ENCODE data around the gene GNRHR.

DNA sequence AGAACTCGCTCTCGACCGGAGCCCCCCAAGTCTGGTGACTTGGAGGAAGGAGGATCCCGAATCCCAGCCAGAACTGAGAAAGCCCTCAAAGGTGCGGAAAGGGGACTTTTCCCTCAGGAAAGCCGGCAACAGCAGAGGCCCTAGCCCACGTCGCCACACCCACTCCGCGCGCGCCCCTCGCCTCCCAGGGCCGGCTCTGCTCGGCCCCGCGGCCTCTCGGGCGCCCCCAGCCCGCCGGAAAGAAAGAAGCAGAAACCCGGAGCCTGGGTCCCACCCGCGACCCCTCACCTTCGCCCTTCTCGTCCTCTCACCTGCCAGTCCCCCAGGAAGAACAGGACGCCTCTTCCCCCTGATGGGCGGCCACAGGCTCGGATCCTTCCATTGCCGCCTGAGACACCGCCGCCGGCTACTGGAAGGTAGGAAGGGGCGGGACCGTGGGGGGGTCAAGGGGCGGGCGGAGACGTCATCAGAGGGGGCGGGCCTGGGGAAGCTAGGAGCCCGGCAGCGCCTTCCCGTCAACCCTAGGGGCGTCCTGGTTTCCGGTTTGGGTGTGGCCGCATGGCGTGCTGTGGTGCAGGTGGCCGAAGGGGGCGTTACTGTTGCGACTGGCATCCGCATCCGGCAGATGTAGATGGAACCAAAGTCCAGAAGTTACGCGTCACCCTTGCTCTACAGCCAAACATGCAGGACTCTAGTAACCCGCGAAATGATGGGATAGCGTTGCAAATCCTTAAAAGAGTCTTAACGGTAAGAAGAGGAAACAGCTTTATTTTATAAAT is 53.3 kb downstream of the GNRHR start, which contains the start of gene UBA6:
- TF ChIP-seq EZH2 (IDR thresholded peaks at IDR 0.05) (no peak), FOXP2 (optimal IDR thresholded peaks at IDR 0.05; ENCODE audit: control extremely low read depth, extremely low read length, insufficient read depth) (no peak), POLR2AphosphoS5 (IDR thresholded peaks at IDR 0.05; ENCODE audit: borderline replicate concordance, low read depth, low read length) (peak; percentile 73)
